Stimulated activated naive CD8-positive, alpha-beta T cell treated with anti-CD3 and anti-CD28 coated beads, Interleukin-15, amount 100 ng/mL, for 72 hours (primary cell): ENCODE results near the gene MIGA2.
A peak's percentile ranks its signal among the peaks of the same experiment; 100 is the strongest.

ENCODE experiments used
- ATAC-seq: fragments of 150-1000 bp; cut with Tn5 transposase; 2 replicates; pipeline ENCODE4 v1.10.0; 2021; ENCODE audit warnings: mild to moderate bottlenecking, moderate library complexity
- DNase-seq, 2 donors: peaks; one replicate each; pipeline ENCODE4 v3.0.0; 2021 to 2022
- H3K27ac Mint-ChIP-seq, 2 donors: one replicate each; pipeline ENCODE4 v1.8.0; 2022; ENCODE audit warnings: mild to moderate bottlenecking in 2 of 2, mixed read lengths in 2 of 2, moderate library complexity in 2 of 2
- H3K27me3 Mint-ChIP-seq: one replicate; pipeline ENCODE4 v1.8.0; 2022; ENCODE audit warnings: mixed read lengths
- H3K4me1 Mint-ChIP-seq: one replicate; pipeline ENCODE4 v1.8.0; 2022; ENCODE audit warnings: mild to moderate bottlenecking, mixed read lengths
- H3K4me3 Mint-ChIP-seq, 2 donors: one replicate each; pipeline ENCODE4 v1.8.0; 2022; ENCODE audit warnings: mild to moderate bottlenecking in 2 of 2, mixed read lengths in 2 of 2, moderate library complexity in 1 of 2
- H3K9me3 Mint-ChIP-seq, 2 donors: one replicate each; pipeline ENCODE4 v1.8.0; 2022; ENCODE audit warnings: mixed read lengths in 2 of 2

The MIGA2 gene

DNA sequence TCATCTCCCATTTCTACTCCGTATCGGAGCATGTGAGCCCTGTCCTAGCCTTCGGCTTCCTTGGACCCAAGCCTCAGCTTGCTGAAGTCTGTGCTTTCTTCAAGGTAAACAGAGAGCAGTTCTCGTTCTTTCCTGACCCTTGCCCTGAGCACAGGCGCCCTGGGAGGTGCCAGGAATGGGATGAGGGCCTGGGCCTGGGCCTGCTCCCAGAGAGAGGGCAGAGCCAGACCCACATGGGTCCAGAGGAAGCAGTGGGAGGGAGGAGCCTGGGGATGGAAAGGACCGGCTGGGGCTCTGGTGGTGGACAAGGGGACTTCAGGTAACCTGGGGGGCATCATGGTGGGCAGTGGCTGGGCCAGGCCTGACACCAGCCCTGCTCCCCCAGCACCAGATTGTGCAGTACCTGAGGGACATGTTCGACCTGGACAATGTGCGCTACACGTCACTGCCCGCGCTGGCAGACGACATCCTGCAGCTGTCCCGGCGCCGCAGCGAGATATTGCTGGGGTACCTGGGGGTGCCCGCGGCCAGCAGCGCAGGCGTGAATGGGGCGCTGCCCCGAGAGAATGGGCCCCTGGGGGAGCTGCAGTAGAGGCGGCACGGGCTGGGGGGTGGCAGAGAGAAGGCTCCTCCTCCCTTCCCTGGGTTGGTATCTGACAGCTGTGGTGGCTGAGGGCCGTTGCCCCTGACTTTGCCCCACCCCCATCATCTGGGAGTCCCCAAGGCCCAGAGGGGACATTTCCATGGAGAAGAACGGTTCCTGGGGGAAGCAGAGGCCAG lies 33.6 kb downstream of the MIGA2 start:
- no peak for ATAC-seq
- Mint-ChIP-seq H3K4me3 (peak overlapping the region; percentile 73 to 90), H3K9me3 (no peaks in the 10 kb centered on the region), H3K27ac (peak overlapping the region; percentile 88 to 99), H3K4me1 (peaks cover 50% of the 10 kb centered on the region), H3K27me3 (no peaks in the 10 kb centered on the region)
- DNase-seq, result no peak

DNA sequence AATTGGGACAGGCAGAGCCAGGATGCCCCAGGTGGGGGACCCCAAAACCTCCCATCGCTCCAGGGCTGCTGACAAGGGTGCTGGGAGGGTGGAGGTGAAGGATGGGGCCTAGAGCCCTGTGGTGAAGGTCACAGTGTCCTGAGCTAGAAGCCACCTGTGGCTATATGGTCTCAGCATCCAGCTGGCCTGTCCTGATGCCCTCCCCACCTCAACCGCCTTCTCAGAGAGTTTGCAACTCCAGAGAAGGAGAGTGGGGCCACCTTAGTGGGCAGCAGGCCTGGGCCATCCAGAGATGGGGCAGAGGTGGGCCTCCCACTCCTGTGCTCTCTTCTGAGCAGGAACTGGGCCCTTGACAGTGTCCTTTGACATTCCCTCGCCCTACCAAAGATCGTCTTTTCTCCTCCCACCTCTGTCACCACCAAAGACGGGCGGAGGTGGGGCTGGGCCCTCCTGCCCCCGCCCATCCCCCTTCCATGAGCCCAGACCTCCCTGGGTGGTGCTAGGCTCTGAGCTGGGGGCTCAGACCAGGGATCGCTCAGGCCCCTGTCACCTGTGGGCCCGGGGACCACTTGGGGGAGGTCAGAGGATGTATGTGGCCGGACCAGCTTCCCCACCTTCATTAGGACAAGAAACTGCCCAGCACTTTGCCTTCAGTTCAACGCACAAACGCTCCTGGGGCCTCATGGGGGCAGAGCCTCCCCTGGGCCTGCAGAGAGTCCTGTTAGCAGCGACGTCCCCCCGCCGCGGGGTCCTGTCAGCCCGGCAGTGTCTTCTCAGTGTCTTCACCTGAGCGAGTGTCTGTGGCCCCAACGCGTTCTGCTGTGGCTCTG lies 34.5 kb downstream of the MIGA2 start:
- DNase-seq (no peak), ATAC-seq (no peak)
- Mint-ChIP-seq H3K27me3 (no peaks in the 10 kb centered on the region), H3K9me3 (no peaks in the 10 kb centered on the region), H3K4me1 (peaks cover 50% of the 10 kb centered on the region), H3K27ac (peak overlapping the region in 1 of 2 donors; percentile 27), H3K4me3 (no peak overlapping the region)

DNA sequence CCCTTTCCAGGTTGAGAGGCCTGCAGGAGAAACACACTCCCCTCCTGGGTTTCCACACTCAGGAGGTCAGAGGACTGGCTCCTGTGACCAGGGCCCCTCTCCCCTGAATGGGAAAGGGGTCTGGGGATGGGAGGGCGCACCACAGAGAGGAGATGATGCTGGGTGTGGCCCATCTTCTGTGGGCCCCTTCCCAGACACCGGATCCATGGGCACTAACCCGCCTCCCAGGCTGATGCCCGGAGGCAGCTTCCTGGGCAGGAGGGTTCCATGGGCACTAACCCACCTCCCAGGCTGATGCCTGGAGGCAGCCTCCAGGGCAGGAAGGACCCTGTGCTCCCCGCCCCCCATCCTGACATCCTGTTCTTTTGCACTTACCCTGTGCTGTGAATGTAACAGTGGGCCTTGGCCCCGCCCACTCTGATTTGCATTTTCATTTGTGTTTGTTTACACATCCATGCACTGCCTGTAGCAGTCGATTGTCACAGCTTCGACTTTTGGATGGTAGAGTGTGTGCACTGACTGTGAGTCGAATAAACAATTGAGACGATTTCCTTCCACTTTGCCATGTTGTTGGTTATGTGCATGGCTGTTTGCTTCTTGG lies 35.2 kb downstream of the MIGA2 start:
- Mint-ChIP-seq H3K4me1 (peaks cover 50% of the 10 kb centered on the region), H3K4me3 (no peak overlapping the region), H3K9me3 (no peaks in the 10 kb centered on the region), H3K27ac (no peak overlapping the region), H3K27me3 (no peaks in the 10 kb centered on the region)
- DNase-seq, result no peak
- ATAC-seq, result no peak

DNA sequence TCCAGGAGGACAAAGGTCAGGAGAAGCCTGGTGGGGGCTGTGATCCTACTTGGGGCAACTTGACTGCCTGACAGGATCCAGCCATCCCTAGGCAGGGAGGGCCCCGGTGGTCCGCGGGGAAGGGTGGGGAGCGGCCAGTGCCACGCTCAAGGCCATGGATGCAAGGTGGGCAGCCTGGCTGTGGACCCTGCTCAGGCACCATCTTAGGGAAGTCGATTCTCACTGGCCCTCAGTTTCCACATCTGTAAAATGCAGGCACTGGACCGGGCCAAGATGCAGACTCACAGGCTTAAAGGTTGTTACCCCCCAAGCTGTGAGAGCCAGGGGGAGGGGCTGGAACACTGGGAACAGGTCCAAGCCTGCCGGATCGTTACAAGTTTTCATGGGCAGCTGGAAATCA lies 35.7 kb downstream of the MIGA2 start:
- H3K27ac Mint-ChIP-seq, result no peak overlapping the region
- DNase-seq (no peak), ATAC-seq (no peak)
- peaks cover 50% of the 10 kb centered on the region for H3K4me1 Mint-ChIP-seq
- no peaks in the 10 kb centered on the region for H3K27me3 Mint-ChIP-seq
- no peaks in the 10 kb centered on the region for H3K9me3 Mint-ChIP-seq
- H3K4me3 Mint-ChIP-seq, result no peak overlapping the region

DNA sequence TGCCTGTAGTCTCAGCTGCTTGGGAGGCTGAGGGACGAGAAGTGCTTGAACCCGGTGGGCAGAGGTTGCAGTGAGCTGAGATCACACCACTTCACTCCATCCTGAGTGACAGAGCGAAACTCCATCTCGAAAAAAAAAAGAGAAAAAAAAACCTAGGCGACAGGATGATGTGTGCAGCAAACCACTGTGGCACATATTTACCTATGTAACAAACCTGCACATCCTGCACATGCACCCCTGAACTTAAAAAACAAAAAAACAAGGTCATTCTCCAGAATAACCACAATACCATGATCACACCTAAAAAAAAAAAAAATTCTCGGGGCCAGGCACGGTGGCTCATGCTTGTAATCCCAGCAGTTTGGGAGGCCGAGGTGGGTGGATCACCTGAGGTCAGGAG lies 37.0 kb downstream of the MIGA2 start:
- no peak overlapping the region for H3K4me3 Mint-ChIP-seq
- ATAC-seq, result no peak
- no peak overlapping the region for H3K27ac Mint-ChIP-seq

DNA sequence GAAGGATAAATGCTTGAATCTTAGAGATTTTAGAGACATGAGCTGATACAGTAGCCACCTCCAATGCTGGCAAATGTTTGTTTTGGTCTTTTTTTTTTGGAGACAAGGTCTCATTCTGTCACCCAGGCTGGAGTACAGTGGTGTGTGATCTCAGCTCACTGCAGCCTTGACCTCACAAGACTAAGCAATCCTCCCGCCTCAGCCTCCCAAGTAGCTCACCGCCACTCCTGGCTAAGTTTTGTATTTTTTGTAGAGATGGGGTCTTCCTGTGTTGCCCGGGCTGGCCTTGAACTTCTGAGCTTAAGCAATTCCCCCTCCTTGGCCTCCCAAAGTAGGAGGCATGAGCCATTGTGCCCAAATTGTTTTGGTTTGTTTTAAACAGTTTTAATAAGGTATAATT lies 37.7 kb downstream of the MIGA2 start:
- Mint-ChIP-seq H3K4me1 (peaks cover 45% of the 10 kb centered on the region), H3K4me3 (no peak overlapping the region), H3K9me3 (no peaks in the 10 kb centered on the region), H3K27ac (no peak overlapping the region), H3K27me3 (no peaks in the 10 kb centered on the region)
- no peak for ATAC-seq
- DNase-seq, result no peak

More for the DNA sequence above, 37.0 kb downstream of the MIGA2 start:
- Mint-ChIP-seq H3K27me3 (no peaks in the 10 kb centered on the region), H3K9me3 (no peaks in the 10 kb centered on the region), H3K4me1 (peaks cover 45% of the 10 kb centered on the region)
- no peak for DNase-seq

DNA sequence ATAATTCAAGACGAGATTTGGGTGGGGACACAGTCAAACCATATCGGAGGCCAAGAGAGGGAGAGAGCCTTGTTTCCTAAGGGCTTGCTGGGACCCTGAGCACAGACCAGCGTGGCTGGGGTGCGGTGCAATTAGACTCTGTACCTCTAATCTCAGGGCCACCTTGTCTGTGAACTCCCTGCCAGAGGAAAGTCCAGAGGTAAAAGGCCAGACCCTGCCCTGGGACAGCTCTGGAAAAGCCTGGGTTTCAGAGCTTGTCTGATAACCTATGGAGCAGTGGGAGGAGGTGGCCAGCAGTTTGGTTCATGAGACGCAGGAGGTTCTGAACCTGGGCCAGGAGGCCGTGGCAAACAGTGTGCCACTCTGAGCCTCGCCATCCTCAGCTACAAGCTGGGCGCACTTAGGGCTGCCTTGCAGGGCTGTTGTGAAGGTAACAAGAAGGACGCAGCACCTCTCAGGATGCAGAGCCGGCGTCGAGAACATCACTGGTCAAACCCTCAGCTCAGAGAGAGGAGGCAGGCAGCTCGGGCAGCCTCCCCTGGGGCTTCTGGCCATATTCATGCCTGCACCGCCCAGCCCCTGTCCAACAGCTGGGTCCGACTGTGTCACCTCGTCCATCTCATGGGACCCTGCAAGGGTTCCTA lies 39.7 kb downstream of the MIGA2 start:
- no peaks in the 10 kb centered on the region for H3K27me3 Mint-ChIP-seq
- no peak for ATAC-seq
- H3K9me3 Mint-ChIP-seq, result no peaks in the 10 kb centered on the region
- H3K4me3 Mint-ChIP-seq, result no peak overlapping the region
- no peak overlapping the region for H3K27ac Mint-ChIP-seq
- no peak for DNase-seq
- H3K4me1 Mint-ChIP-seq, result peaks cover 41% of the 10 kb centered on the region

DNA sequence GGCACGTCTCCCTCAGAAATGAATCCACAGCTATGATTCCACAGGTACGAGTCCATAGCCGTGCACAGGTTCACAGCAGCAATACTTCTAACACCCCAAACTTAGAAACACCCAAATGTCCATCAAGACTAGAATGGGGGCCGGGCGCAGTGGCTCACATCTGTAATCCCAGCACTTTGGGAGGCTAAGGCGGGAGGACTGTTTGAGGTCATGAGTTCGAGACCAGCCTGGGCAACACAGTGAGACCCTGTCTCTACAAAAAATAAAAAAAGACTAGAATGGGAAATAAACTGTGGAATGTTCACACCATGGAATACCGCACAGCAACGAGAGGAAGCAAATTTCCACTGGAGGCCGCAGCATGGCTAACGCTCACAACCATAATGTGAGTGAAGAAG lies 40.2 kb downstream of the MIGA2 start:
- Mint-ChIP-seq H3K4me1 (peaks cover 36% of the 10 kb centered on the region), H3K4me3 (no peak overlapping the region), H3K9me3 (no peaks in the 10 kb centered on the region), H3K27me3 (no peaks in the 10 kb centered on the region), H3K27ac (no peak overlapping the region)
- DNase-seq (no peak), ATAC-seq (no peak)

DNA sequence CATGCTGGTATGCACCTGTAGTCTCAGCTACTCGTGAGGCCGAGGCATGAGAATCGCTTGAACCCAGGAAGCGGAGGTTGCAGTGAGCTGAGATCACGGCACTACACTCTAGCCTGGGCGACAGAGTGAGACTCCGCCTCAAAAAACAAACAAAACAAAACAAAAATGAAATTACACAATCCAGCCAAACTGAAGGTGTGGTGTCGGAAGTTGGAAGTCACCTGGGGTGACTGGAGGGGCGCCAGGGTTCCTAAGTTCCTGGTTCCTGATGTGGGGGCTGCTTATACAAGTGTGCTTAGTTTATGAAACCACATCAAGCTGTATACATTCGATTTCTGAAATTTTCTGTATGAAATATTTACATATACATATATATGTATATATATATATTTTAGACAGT lies 40.8 kb downstream of the MIGA2 start:
- Mint-ChIP-seq H3K27ac (no peak overlapping the region), H3K27me3 (no peaks in the 10 kb centered on the region), H3K9me3 (no peaks in the 10 kb centered on the region), H3K4me3 (no peak overlapping the region), H3K4me1 (peaks cover 41% of the 10 kb centered on the region)
- ATAC-seq (no peak), DNase-seq (no peak)

DNA sequence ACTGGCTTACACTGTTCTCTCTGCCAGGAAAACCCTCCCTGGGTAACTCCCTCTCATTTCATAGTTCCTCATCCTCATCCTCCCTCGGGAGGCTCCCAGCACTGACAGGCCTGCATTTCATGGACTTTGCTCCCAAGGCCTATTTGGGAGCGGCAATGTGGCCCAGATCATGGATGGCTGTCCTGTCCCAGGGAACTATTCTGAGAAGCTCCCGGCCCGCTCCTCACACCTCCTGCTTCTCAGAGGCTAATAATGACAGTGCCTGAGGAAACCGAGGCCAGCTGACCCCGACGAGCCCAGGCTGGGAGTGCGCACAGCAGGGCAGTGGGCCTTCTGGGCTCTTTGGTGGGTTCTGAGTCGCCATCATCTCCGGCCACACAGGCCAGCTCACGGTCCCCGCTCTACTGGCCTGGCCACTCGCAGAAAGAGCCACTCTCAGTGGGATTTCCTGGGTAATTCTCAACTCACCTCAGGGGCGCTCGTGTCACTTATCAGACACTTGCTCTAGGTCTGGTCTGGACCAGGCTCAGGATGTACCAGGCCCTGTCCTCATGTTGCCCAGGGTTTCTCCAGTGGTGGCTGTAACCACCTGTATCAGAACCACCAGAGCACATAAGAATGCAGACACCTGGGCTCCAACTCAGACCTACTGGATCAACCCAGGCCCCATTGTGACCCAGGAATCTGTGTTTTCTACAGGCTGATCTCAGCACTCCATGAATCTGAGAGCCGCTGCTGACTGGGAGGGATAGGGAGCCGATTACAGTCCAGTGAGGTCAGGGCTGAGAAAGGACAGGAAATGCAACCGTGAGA lies 42.5 kb downstream of the MIGA2 start:
- Mint-ChIP-seq H3K9me3 (no peaks in the 10 kb centered on the region), H3K4me3 (peak overlapping the region; percentile 95), H3K4me1 (peaks cover 43% of the 10 kb centered on the region), H3K27ac (peak overlapping the region in 1 of 2 donors; percentile 68), H3K27me3 (no peaks in the 10 kb centered on the region)
- ATAC-seq (no peak), DNase-seq (no peak)

DNA sequence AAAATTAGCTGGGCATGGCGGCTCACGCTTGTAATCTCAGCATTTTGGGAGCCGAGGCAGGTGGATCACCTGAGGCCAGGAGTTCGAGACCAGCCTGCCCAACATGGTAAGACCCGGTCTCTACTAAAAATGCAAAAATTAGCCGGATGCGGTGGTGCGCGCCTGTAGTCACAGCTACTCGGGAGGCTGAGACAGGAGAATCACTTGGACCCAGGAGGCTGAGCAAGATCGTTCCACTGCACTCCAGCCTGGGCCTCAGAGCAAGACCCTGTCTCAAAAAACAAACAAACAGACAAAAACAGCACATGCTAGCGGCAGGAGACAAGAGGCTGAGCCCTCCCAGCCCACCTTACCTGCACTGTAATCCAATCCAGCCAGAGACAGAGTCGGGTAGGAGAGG lies 43.4 kb downstream of the MIGA2 start:
- no peak overlapping the region for H3K27ac Mint-ChIP-seq
- ATAC-seq (no peak), DNase-seq (no peak)
- H3K4me1 Mint-ChIP-seq, result peaks cover 43% of the 10 kb centered on the region
- peak overlapping the region; percentile 95 for H3K4me3 Mint-ChIP-seq
- H3K27me3 Mint-ChIP-seq, result no peaks in the 10 kb centered on the region
- H3K9me3 Mint-ChIP-seq, result no peaks in the 10 kb centered on the region

DNA sequence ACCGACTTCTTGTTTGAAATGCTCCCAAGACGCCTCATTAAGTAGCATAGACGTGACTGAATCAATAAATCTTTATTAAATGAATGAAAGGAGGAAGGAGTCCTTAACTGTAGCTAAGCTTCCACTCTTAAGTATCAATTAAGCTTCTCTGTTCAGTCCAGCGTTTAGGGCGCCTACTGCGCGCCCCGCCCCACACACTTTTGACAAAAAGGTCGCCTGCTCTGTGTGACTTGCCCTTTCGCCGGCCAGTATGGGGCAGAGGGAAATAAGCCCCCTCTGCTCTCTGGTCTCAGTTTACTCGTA lies 43.8 kb downstream of the MIGA2 start:
- DNase-seq, result no peak
- no peak for ATAC-seq
- Mint-ChIP-seq H3K27me3 (no peaks in the 10 kb centered on the region), H3K27ac (peak overlapping the region; percentile 61 to 89), H3K9me3 (no peaks in the 10 kb centered on the region), H3K4me1 (peaks cover 43% of the 10 kb centered on the region), H3K4me3 (peak overlapping the region; percentile 95)

DNA sequence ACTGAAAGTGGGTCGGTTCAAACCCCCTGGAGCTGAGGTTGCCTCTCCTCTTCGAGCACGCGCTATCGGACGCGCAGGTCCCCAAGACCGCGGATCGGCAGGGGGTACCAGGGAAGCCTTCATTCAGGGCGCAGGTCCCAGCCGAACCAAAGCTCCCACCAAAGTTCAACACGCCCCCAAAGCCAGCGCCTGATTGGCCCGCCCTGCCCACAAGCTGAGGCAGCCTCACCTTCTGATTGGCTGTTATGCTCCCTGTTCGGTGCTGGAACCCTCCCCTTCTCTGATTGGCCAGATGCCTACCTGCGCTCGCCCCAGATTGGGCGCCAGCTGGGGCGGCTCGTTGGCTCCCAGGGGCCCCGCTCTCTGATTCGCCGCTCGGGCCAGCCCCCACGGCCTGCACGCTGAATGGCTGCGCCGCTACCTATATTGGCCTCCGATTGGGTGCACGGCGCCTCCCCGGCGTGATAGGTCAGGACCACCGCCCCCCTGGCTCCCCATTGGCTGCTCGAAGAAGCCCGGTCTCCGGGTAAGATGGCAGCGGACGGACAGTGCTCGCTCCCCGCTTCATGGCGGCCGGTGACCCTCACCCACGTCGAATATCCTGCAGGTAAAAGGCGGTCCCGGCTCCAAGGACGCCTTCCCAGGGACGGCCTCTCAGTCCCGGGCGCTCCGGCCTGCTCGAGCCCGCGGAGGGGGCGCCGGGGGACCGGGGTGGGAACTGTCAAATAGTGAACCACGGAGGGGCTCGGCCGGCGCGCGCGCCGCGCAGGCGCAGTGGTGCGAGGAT lies 44.4 kb downstream of the MIGA2 start, which contains the start of gene DOLPP1:
TSS of gene DOLPP1 (plus strand) at position 511 of the 787 bp plus-strand sequence. CDS start at position 532, 21 bp downstream.
- ATAC-seq, result peak; percentile 98
- H3K9me3 Mint-ChIP-seq, result no peaks in the 10 kb centered on the region

DNA sequence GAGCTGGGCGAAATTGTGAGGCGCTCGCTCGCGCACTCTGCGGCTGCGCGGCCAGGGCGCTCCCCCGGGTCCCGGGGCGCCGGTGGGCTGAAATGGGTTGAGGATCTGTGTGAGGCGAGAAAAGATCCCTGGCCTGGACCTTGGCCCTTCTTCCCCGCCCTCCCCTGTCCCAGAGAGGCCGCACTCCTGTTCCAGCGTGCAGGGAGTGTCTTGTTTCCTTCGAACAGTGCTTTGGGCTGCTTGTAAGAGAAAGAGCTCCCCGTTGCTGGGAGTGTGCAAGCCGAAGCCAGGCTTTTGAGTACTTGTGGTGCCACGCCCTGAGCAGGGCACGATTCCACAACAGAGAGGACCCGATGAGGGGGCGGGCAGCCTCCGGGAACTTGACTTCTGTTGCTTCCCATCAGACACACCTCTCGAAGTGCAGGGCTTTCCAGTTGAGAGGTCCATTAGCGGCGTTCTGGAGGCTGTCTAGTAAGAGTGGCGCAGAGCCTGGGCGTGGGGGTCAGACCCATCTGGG lies 45.0 kb downstream of the MIGA2 start:
- ATAC-seq (no peak), DNase-seq (no peak)
- Mint-ChIP-seq H3K9me3 (no peaks in the 10 kb centered on the region), H3K27ac (peak overlapping the region; percentile 82 to 94), H3K27me3 (no peaks in the 10 kb centered on the region), H3K4me1 (peaks cover 43% of the 10 kb centered on the region), H3K4me3 (peak overlapping the region; percentile 95)

More for the DNA sequence above, 44.4 kb downstream of the MIGA2 start, which contains the start of gene DOLPP1:
- H3K4me3 Mint-ChIP-seq, result peak within 1 kb of the TSS; percentile 95
- H3K27ac Mint-ChIP-seq, result peak within 1 kb of the TSS; percentile 82 to 94
- H3K27me3 Mint-ChIP-seq, result no peaks in the 10 kb centered on the region
- H3K4me1 Mint-ChIP-seq, result peaks cover 43% of the 10 kb centered on the region
- peak; percentile 99 to 100 for DNase-seq
